Coronary artery (tissue), 2 donors: ENCODE results near the gene ADCY2.

ENCODE experiments used
- DNase-seq: peaks from one replicate; pipeline ENCODE4 v3.0.0-alpha.2; 2017; ENCODE audit warnings: low spot score
- H3K27ac ChIP-seq, 2 donors: fragments of 200-600 bp; sonication (generic); one replicate each; pipeline ENCODE4 v1.5.1; 2016 to 2019
- H3K4me3 ChIP-seq: fragments of 200-600 bp; sonication (generic); 2 replicates; pipeline ENCODE4 v1.5.1; 2016; ENCODE audit warnings: mild to moderate bottlenecking, moderate library complexity
- TF ChIP-seq, protein P1 (sequence below): fragments of 200-600 bp; sonication (generic); IDR thresholded peaks from one replicate; pipeline ENCODE4 v1.5.1; 2019; ENCODE audit warnings: antibody characterized with exemption

ADCY2 gene

DNA sequence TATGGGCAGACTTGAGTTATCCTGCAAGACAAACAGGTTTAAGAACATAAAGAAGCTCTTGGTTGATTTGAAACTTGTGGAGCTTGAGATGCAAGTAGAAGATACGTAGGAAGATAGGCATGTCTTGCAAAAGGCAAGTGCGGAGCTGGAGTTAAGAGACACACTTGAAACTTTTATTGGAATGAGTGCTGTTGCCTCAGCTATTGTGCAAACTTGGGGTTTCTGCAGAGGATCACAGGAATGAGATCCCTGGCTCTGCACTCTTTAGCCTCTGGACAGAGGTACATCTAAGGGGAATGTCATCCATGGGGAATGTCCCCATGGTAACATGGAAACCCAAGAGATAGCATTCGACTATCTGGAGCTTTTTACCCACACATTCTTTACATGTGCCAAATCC is 121.1 kb downstream of the ADCY2 start:
- TF ChIP-seq, protein P1, sequence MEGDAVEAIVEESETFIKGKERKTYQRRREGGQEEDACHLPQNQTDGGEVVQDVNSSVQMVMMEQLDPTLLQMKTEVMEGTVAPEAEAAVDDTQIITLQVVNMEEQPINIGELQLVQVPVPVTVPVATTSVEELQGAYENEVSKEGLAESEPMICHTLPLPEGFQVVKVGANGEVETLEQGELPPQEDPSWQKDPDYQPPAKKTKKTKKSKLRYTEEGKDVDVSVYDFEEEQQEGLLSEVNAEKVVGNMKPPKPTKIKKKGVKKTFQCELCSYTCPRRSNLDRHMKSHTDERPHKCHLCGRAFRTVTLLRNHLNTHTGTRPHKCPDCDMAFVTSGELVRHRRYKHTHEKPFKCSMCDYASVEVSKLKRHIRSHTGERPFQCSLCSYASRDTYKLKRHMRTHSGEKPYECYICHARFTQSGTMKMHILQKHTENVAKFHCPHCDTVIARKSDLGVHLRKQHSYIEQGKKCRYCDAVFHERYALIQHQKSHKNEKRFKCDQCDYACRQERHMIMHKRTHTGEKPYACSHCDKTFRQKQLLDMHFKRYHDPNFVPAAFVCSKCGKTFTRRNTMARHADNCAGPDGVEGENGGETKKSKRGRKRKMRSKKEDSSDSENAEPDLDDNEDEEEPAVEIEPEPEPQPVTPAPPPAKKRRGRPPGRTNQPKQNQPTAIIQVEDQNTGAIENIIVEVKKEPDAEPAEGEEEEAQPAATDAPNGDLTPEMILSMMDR, result no peak
- H3K4me3 ChIP-seq, result no peak overlapping the region
- no peak overlapping the region for H3K27ac ChIP-seq
- DNase-seq, result no peak

DNA sequence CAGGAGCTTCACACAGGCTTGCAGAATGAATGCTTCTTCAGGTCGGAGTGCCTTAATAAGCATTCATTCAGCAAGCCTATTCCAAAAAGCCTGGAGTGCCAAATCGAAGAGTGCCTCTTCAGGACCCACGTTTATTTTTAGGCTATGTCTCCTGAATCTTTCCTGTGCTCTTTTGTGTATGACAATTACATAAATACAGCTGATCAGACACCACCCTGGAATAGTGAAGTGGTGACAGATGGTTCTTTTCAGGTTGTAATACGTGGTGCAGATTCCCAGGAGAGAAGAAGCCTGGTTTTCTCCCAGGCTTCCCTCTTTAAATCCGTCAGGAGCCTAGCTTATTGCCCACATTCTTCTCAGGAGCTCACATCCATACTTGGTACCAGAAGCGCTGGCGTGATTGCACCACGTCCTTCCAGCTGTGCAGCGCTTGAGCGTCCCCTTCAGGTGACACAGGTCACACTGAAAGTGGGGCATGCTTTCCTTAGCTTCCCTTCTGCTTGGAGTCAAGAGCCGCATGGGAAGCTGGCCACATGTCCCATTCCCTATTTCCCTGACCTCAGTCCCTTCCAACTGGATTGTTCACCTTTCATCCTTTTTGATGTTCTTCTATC is 123.1 kb downstream of the ADCY2 start:
- TF ChIP-seq, protein P1, result no peak
- no peak overlapping the region for H3K27ac ChIP-seq
- no peak for DNase-seq
- no peak overlapping the region for H3K4me3 ChIP-seq

DNA sequence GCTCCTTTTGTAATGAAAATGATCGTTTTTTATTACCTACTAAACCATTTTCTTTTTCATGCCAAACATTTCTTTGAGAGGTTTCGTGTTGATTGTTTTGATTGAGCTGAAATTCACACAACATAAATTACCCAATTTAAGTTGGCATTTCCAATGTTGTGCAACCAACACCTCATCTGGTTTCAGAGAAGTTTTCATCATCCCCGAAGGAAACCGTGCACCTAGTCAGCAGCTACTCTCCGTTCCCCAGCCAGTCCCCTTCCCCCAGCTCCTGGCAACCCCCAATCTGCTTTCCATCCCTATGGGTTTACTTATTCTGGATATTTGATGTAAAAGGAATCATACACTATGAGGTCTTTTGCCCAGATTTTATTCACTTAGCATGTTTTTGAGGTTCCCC is 123.6 kb downstream of the ADCY2 start:
- no peak for DNase-seq
- TF ChIP-seq, protein P1, result no peak
- Histone ChIP-seq H3K27ac (no peak overlapping the region), H3K4me3 (no peak overlapping the region)

DNA sequence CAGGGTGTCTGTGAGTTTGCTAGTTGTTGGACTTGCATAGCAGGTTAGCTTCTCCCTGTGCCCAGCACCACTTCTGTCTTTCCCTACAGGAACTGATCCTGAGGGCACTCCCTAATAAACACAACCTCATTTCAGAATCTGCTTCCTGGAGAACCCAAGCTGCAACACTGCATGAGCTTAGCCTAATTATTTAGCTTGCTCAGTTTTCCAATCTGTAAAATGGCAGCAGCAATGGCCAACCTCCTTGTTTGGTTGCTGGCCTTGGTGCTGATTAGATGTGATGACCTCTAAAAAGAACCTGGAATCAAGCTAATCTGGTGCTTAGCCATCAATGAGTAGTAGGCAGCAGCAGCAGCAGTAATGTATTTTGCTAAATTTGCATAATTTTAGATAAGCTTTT is 133.9 kb downstream of the ADCY2 start:
- no peak for DNase-seq

DNA sequence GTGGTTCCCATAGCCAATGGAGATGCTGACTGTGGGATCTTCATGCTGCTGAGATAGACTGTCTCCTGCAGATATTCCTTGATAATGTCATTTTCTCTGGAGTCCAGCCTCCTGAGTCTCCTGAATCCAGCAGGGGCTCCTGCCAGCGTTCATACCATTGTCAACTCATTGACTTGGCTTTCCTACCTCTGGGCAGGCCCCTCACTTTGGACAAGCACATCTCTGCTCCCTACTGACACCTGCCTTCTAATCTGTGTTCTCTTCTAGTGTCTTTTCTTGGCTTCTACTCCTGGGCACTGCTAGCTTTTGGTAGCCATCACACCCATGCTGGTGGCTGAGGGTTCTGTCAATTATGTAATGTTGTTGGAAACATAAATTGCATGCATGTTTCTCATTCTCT is 138.0 kb downstream of the ADCY2 start:
- DNase-seq, result no peak
- TF ChIP-seq, protein P1, result no peak
- H3K4me3 ChIP-seq, result no peak overlapping the region
- no peak overlapping the region for H3K27ac ChIP-seq

More for the DNA sequence above, 133.9 kb downstream of the ADCY2 start:
- Histone ChIP-seq H3K27ac (no peak overlapping the region), H3K4me3 (no peak overlapping the region)
- TF ChIP-seq, protein P1, result no peak

DNA sequence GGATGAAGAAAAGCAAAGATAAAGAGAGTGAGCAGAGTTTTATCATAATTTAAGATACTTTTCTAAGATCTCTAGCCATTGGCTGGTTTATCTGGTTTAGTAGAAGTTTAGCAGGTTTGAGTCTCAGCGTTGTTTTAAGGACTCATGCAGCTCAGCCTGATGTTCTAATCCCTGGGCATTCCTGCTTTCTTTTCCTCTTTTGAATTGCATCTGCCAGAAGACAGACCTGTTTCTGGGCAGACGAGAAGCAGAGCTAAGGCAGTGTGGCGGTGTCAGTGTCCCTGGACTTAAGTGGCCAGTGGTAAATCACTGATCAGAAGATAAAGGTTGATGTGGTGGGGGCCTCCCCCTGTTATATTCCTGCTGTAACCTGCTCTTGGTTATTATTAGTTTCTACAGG is 138.6 kb downstream of the ADCY2 start:
- Histone ChIP-seq H3K27ac (no peak overlapping the region), H3K4me3 (no peak overlapping the region)
- TF ChIP-seq, protein P1, result no peak
- DNase-seq, result no peak

DNA sequence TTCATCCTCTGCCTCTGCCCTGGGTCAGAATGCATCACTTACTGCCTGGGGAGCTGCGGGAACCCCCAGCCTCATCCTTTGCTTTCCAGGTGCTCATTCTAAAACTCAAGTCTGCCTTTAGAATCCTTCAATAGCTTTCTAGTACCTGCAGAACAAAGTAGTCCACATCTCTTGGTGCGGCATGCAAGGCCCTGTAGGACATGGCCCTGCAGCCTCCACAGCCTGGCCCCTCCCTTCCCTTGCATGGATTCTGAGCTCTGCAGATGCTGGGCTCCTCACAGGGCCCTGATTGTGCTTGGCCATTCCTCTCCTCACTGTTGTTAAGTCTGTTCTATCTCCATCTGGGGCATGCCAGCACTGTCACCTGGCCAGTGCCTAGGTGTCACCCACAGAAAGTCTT is 141.6 kb downstream of the ADCY2 start:
- no peak for DNase-seq
- H3K27ac ChIP-seq, result no peak overlapping the region
- H3K4me3 ChIP-seq, result no peak overlapping the region
- TF ChIP-seq, protein P1, result no peak
